Vagina (tissue), 2 donors: ENCODE measurements around the gene RIC1.

Source experiments
- CTCF ChIP-seq, 3 experiments: fragments of 450-650 bp in 2 of 3; fragments of 200-600 bp in 1 of 3; sonication (generic) in 1 of 3; IDR thresholded peaks; one replicate each; pipeline ENCODE4 v1.5.1; 2017 to 2019; ENCODE audit warnings: antibody characterized with exemption in 3 of 3, mild to moderate bottlenecking in 2 of 3, moderate library complexity in 2 of 3
- POLR2A ChIP-seq, 2 donors: fragments of 450-650 bp; IDR thresholded peaks; one replicate each; pipeline ENCODE4 v1.6.1; 2017; ENCODE audit warnings: antibody characterized with exemption in 2 of 2, mild to moderate bottlenecking in 2 of 2, moderate library complexity in 2 of 2

DNA sequence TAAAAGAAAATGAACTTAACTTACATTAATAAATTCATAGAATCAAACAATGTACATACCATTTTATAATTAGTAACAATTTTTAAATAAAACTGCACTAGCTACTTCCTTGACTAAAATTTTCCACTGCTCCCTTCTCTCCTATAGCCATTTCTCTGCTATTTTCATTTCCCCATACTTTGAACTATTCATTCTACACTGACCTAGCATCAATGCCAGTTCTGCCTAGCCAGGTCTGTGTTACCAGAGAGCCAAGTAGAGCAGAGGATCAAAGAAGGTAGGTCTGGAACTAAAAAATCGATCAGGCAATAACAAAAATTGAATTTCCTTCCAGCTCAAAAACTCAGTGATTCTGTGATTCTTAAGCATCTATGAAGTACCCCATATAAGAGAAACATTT lies 119.5 kb downstream of the RIC1 start:
- TF ChIP-seq CTCF (IDR thresholded peaks at IDR 0.05) (no peak), POLR2A (IDR thresholded peaks at IDR 0.05) (no peak)
